CD14-positive monocyte (primary cell): Measurements from ENCODE around the gene CNN1. TPM values are rescaled to one million over a fixed set of nuclear protein-coding genes. Genes with fewer than 3 reads are reported as not detected.

ENCODE experiments used
- DNase-seq, 3 donors: peaks; one replicate each; pipeline ENCODE4 v3.0.0-alpha.2; 2011 to 2022
- H2AFZ ChIP-seq: 2 replicates; pipeline ENCODE4 v1.6.0; 2012; ENCODE audit warnings: mild to moderate bottlenecking, low read depth, low read length, inconsistent platforms; ENCODE audit not compliant: insufficient read depth, poor library complexity, severe bottlenecking
- H3K27ac ChIP-seq, 2 donors: 1 replicate in 1 of 2; 2 replicates in 1 of 2; pipeline ENCODE4 v1.5.1; 2012 to 2013; ENCODE audit warnings: low read length in 2 of 2, control low read depth in 1 of 2, inconsistent platforms in 1 of 2, low read depth in 1 of 2, mild to moderate bottlenecking in 1 of 2
- H3K27me3 ChIP-seq, 2 donors: one replicate each; pipeline versions ENCODE4 v1.6.0 to v1.6.1; 2011 to 2013; ENCODE audit warnings: low read length in 2 of 2; ENCODE audit not compliant: control insufficient read depth in 2 of 2, insufficient read depth in 2 of 2
- H3K36me3 ChIP-seq, 2 donors: replicated peaks in 1 of 2; 1 replicate in 1 of 2; 2 replicates in 1 of 2; pipeline versions ENCODE4 v1.5.1 to v1.6.1; 2012 to 2013; ENCODE audit warnings: low read length in 2 of 2, control low read depth in 1 of 2, inconsistent platforms in 1 of 2, mild to moderate bottlenecking in 1 of 2; ENCODE audit not compliant: insufficient read depth in 2 of 2, control insufficient read depth in 1 of 2
- H3K4me1 ChIP-seq, 2 donors: 1 replicate in 1 of 2; 2 replicates in 1 of 2; pipeline versions ENCODE4 v1.5.1 to v1.6.1; 2012 to 2013; ENCODE audit warnings: low read length in 2 of 2, control low read depth in 1 of 2, inconsistent platforms in 1 of 2, mild to moderate bottlenecking in 1 of 2, moderate library complexity in 1 of 2; ENCODE audit not compliant: insufficient read depth in 2 of 2, control insufficient read depth in 1 of 2
- H3K4me2 ChIP-seq: replicated peaks from 2 replicates; pipeline ENCODE3; 2012; ENCODE audit warnings: low read length, moderate library complexity, mild to moderate bottlenecking; ENCODE audit not compliant: poor library complexity, severe bottlenecking; ENCODE audit errors: extremely low read depth
- H3K4me3 ChIP-seq, 3 experiments: fragments of 200-600 bp in 1 of 3; sonication (generic) in 1 of 3; replicated peaks in 1 of 3; 1 replicate in 2 of 3; 2 replicates in 1 of 3; pipeline ENCODE4 v1.5.1; 2011 to 2013; ENCODE audit warnings: low read length in 3 of 3, mild to moderate bottlenecking in 3 of 3, control low read depth in 2 of 3, low read depth in 2 of 3, inconsistent platforms in 1 of 3, moderate library complexity in 1 of 3
- H3K79me2 ChIP-seq: 2 replicates; pipeline ENCODE4 v1.6.0; 2012; ENCODE audit warnings: mild to moderate bottlenecking, control low read depth, inconsistent platforms, low read length, moderate library complexity; ENCODE audit not compliant: insufficient read depth
- H3K9ac ChIP-seq: 2 replicates; pipeline ENCODE4 v1.6.0; 2017; ENCODE audit warnings: low read length, mild to moderate bottlenecking; ENCODE audit not compliant: insufficient read depth, poor library complexity, severe bottlenecking
- H3K9me3 ChIP-seq, 2 donors: replicated peaks in 1 of 2; 1 replicate in 1 of 2; 2 replicates in 1 of 2; pipeline versions ENCODE4 v1.5.1 to v1.6.1; 2012 to 2013; ENCODE audit warnings: low read length in 2 of 2, control low read depth in 1 of 2; ENCODE audit not compliant: control insufficient read depth in 1 of 2, insufficient read depth in 1 of 2
- H4K20me1 ChIP-seq: 2 replicates; pipeline ENCODE4 v1.6.0; 2012; ENCODE audit warnings: mild to moderate bottlenecking, low read length, control low read depth, moderate library complexity; ENCODE audit not compliant: insufficient read depth
- H3K27ac Mint-ChIP-seq, 7 donors: one replicate each; pipeline ENCODE4 v1.8.0; 2020; ENCODE audit warnings: mild to moderate bottlenecking in 7 of 7, mixed read lengths in 7 of 7, moderate library complexity in 6 of 7, inconsistent platforms in 2 of 7
- H3K27me3 Mint-ChIP-seq, 3 donors: one replicate each; pipeline ENCODE4 v1.8.0; 2021 to 2022; ENCODE audit warnings: low read depth in 3 of 3, mild to moderate bottlenecking in 3 of 3, mixed read lengths in 3 of 3, moderate library complexity in 3 of 3, inconsistent platforms in 1 of 3
- H3K36me3 Mint-ChIP-seq, 2 donors: one replicate each; pipeline ENCODE4 v1.8.0; 2020; ENCODE audit warnings: mixed read lengths in 2 of 2, inconsistent platforms in 1 of 2, mild to moderate bottlenecking in 1 of 2
- H3K4me1 Mint-ChIP-seq: one replicate; pipeline ENCODE4 v1.8.0; 2020; ENCODE audit warnings: mild to moderate bottlenecking, mixed read lengths
- H3K4me3 Mint-ChIP-seq, 2 donors: one replicate each; pipeline ENCODE4 v1.8.0; 2020; ENCODE audit warnings: mild to moderate bottlenecking in 2 of 2, mixed read lengths in 2 of 2, moderate library complexity in 1 of 2
- H3K9me3 Mint-ChIP-seq, 7 donors: one replicate each; pipeline ENCODE4 v1.8.0; 2020 to 2022; ENCODE audit warnings: mixed read lengths in 7 of 7, mild to moderate bottlenecking in 6 of 7, moderate library complexity in 6 of 7, inconsistent platforms in 2 of 7
- CTCF ChIP-seq: fragments of 200-600 bp; IDR thresholded peaks from one replicate; pipeline ENCODE4 v1.8.0; 2022; ENCODE audit warnings: antibody characterized with exemption, mild to moderate bottlenecking
- WGBS: methylation state at CpG from one replicate; pipeline ENCODE4 v1.1.5; 2013; ENCODE audit warnings: missing lambda C conversion rate; ENCODE audit not compliant: insufficient coverage; 5-methylcytosine and 5-hydroxymethylcytosine counted together
- intact Hi-C, 2 donors: fragments of 100-400 bp; cut with micrococcal nuclease; formaldehyde crosslinking; loops; one replicate each; pipeline versions ENCODE4 v1.15.0 to v1.15.1; 2023
- polyA plus RNA-seq, 3 donors: library from polyadenylated mRNA; depleted of rRNA in 1 of 3; unstranded in 2 of 3; stranded (reverse) in 1 of 3; fragments of 300-500 nt in 2 of 3; fragments of >200 nt in 1 of 3; fragmentation: Illumina TruSeq in 2 of 3; gene quantifications; 1 replicate in 2 of 3; 2 replicates in 1 of 3; pipeline ENCODE4 v1.2.3, GENCODE V29; 2012 to 2021

The CNN1 gene
- polyA plus RNA-seq, 3 donors, result not detected

GRCh38 chr19:11541238-11541637, 2.6 kb downstream of the CNN1 start:
- H3K9me3 Mint-ChIP-seq, result peaks cover 0 to 3% (median 0%) of the 10 kb centered on the region in 7 donors

GRCh38 chr19:11547929-11548700, 9.5 kb downstream of the CNN1 start:
- Mint-ChIP-seq H3K27me3 (peaks cover 2 to 19% (median 8%) of the 10 kb centered on the region in 3 donors), H3K4me3 (no peak overlapping the region), H3K27ac (no peak overlapping the region), H3K9me3 (peaks cover 0 to 2% (median 0%) of the 10 kb centered on the region in 7 donors), H3K36me3 (peaks cover 11 to 17% of the 10 kb centered on the region in 2 donors), H3K4me1 (no peaks in the 10 kb centered on the region)
- TF ChIP-seq CTCF, result no peak
- Histone ChIP-seq H3K4me3 (no peak overlapping the region), H4K20me1 (no peaks in the 10 kb centered on the region), H2AFZ (no peak overlapping the region), H3K9me3 (no peaks in the 10 kb centered on the region), H3K27ac (no peak overlapping the region), H3K4me1 (no peaks in the 10 kb centered on the region), H3K36me3 (peaks cover 7 to 14% of the 10 kb centered on the region in 2 donors), H3K79me2 (no peaks in the 10 kb centered on the region), H3K27me3 (no peaks in the 10 kb centered on the region), H3K9ac (no peak overlapping the region), H3K4me2 (no peak overlapping the region)
- 91% methylated on average over 6 of the region's 14 CpGs for WGBS
- intact Hi-C loops, result no loop called here
- no peak for DNase-seq

More at GRCh38 chr19:11541238-11541637, 2.6 kb downstream of the CNN1 start:
- Histone ChIP-seq H3K27ac (no peak overlapping the region), H3K4me3 (no peak overlapping the region), H3K27me3 (peaks cover 12 to 36% of the 10 kb centered on the region in 2 donors), H3K9ac (no peak overlapping the region), H3K9me3 (no peaks in the 10 kb centered on the region), H4K20me1 (no peaks in the 10 kb centered on the region), H3K4me1 (peaks cover under 1 to 3% of the 10 kb centered on the region in 2 donors), H2AFZ (no peak overlapping the region), H3K4me2 (no peak overlapping the region), H3K36me3 (no peaks in the 10 kb centered on the region), H3K79me2 (no peaks in the 10 kb centered on the region)
- Mint-ChIP-seq H3K27me3 (peaks cover 32 to 53% (median 46%) of the 10 kb centered on the region in 3 donors), H3K4me3 (peak overlapping the region in 1 of 2 donors; percentile 15), H3K4me1 (peaks cover 2% of the 10 kb centered on the region), H3K36me3 (peaks cover 0 to 5% of the 10 kb centered on the region in 2 donors), H3K27ac (no peak overlapping the region)
- DNase-seq, result no peak
- no CpG with 5 or more reads among the region's 3 CpGs for WGBS
- intact Hi-C loops, result no loop called here
- no peak for TF ChIP-seq CTCF
